Vagina (tissue), 2 donors: ENCODE results near the gene BUD23. TPM values are rescaled to one million over a fixed set of nuclear protein-coding genes. Genes with fewer than 3 reads are reported as not detected.

Experiments used
- DNase-seq, 2 donors: peaks; one replicate each; pipeline ENCODE4 v3.0.0-alpha.2; 2017; ENCODE audit errors: extremely low spot score in 2 of 2
- H3K27ac ChIP-seq: fragments of 200-600 bp; sonication (generic); one replicate; pipeline ENCODE4 v1.5.1; 2019
- H3K27me3 ChIP-seq: fragments of 200-600 bp; sonication (generic); one replicate; pipeline ENCODE4 v1.5.1; 2019
- H3K36me3 ChIP-seq, 2 donors: fragments of 200-600 bp; sonication (generic); one replicate each; pipeline ENCODE4 v1.5.1; 2017 to 2019
- H3K4me1 ChIP-seq: fragments of 200-600 bp; sonication (generic); one replicate; pipeline ENCODE4 v1.5.1; 2019
- H3K4me3 ChIP-seq, 2 donors: fragments of 200-600 bp; sonication (generic); 1 replicate in 1 of 2; 2 replicates in 1 of 2; pipeline ENCODE4 v1.5.1; 2016 to 2019
- H3K9me3 ChIP-seq: fragments of 200-600 bp; sonication (generic); one replicate; pipeline ENCODE4 v1.5.1; 2019
- CTCF ChIP-seq, 3 experiments: fragments of 450-650 bp in 2 of 3; fragments of 200-600 bp in 1 of 3; sonication (generic) in 1 of 3; IDR thresholded peaks; one replicate each; pipeline ENCODE4 v1.5.1; 2017 to 2019; ENCODE audit warnings: antibody characterized with exemption in 3 of 3, mild to moderate bottlenecking in 2 of 3, moderate library complexity in 2 of 3
- POLR2A ChIP-seq, 2 donors: fragments of 450-650 bp; IDR thresholded peaks; one replicate each; pipeline ENCODE4 v1.6.1; 2017; ENCODE audit warnings: antibody characterized with exemption in 2 of 2, mild to moderate bottlenecking in 2 of 2, moderate library complexity in 2 of 2
- POLR2AphosphoS5 ChIP-seq, 2 donors: sonication (generic); formaldehyde crosslinking; IDR thresholded peaks; one replicate each; pipeline ENCODE4 v1.9.0; 2017; ENCODE audit warnings: antibody characterized with exemption in 2 of 2, mild to moderate bottlenecking in 2 of 2, low read depth in 1 of 2; ENCODE audit not compliant: insufficient read depth in 1 of 2
- intact Hi-C: fragments of 100-400 bp; cut with DNase I; formaldehyde crosslinking; loops from one replicate; pipeline ENCODE4 v1.15.1; 2023
- microRNA counts, 2 donors: library from miRNA; unstranded; fragments of <30 nt; microRNA quantifications; one replicate each; lab custom pipeline; 2016 to 2017
- microRNA-seq: library from miRNA; unstranded; fragments of <30 nt; microRNA quantifications from one replicate; pipeline ENCODE4, GENCODE V29; 2017; ENCODE audit warnings: borderline number of aligned reads, borderline replicate concordance
- small RNA-seq: library from RNA; depleted of rRNA; stranded (forward); fragments of <200 nt; gene quantifications from one replicate; pipeline ENCODE3, GENCODE V24; 2016
- total RNA-seq: library from RNA; depleted of rRNA; stranded (reverse); fragments of >200 nt; gene quantifications from one replicate; pipeline ENCODE4 v1.2.3, GENCODE V29; 2016

BUD23 gene
- total RNA-seq, 1 donor from 2014 or later, result 49.8 TPM

GRCh38 chr7:73746378-73746777, 63.0 kb downstream of the BUD23 start:
- no peak for DNase-seq
- intact Hi-C loops, result no loop called here
- no peaks in the 10 kb centered on the region for H3K27me3 ChIP-seq
- no peak overlapping the region for H3K27ac ChIP-seq
- H3K36me3 ChIP-seq, result no peaks in the 10 kb centered on the region
- no peak for TF ChIP-seq POLR2AphosphoS5 (IDR thresholded peaks at IDR 0.05; ENCODE audit: insufficient read depth in 1 of 2, low read depth in 1 of 2)
- TF ChIP-seq CTCF (IDR thresholded peaks at IDR 0.05), result no peak
- TF ChIP-seq POLR2A (IDR thresholded peaks at IDR 0.05), result no peak
- H3K9me3 ChIP-seq, result no peaks in the 10 kb centered on the region
- H3K4me1 ChIP-seq, result peaks cover 17% of the 10 kb centered on the region
- H3K4me3 ChIP-seq, result no peak overlapping the region

MicroRNAs encoded within 50 kb of the gene (microRNA counts, 767-probe panel; counts per million panel counts)
- 261 to 3,611 counts per million in 2 donors for microRNA hsa-miR-4284 (lab: Ali Mortazavi, UCI)

Small RNAs within 50 kb of the gene (microRNA-seq; reads per million reads assigned to microRNA genes)
- gene MIR4284, result not detected

Small RNAs within 50 kb of the gene (small RNA-seq; reads per million reads assigned to genes)
- not detected for gene MIR4284
- not detected for gene RN7SL265P

Other genes starting within 250 kb of the BUD23 start
- 1.7 TPM for gene FZD9, start 249.8 kb upstream of the BUD23 start, total RNA-seq
- 45.4 TPM for gene BAZ1B, start 161.3 kb upstream of the BUD23 start, total RNA-seq
- gene BCL7B, start 125.9 kb upstream of the BUD23 start, total RNA-seq, result 57.0 TPM
- gene TBL2, start 105.0 kb upstream of the BUD23 start, total RNA-seq, result 29.0 TPM
- 6.1 TPM for gene MLXIPL, start 59.1 kb upstream of the BUD23 start, total RNA-seq
- gene VPS37D, start 15.8 kb upstream of the BUD23 start, total RNA-seq, result 5.4 TPM
- 7.1 TPM for gene DNAJC30, start 144 bp upstream of the BUD23 start, total RNA-seq
- 17.2 TPM for gene STX1A, start 36.1 kb downstream of the BUD23 start, total RNA-seq
- gene ABHD11, start 55.2 kb downstream of the BUD23 start, total RNA-seq, result 23.8 TPM
- not detected for gene CLDN3, start 86.7 kb downstream of the BUD23 start, total RNA-seq
- gene CLDN4, start 147.4 kb downstream of the BUD23 start, total RNA-seq, result 29.5 TPM
- gene METTL27, start 158.9 kb downstream of the BUD23 start, total RNA-seq, result not detected
- not detected for gene TMEM270, start 177.6 kb downstream of the BUD23 start, total RNA-seq